Dermis blood vessel endothelial cell (primary cell): ENCODE measurements around the gene RSRC1. TPM values are rescaled to one million over a fixed set of nuclear protein-coding genes. Genes with fewer than 3 reads are reported as not detected.
"Not testable (repeated sequence)": the region's sequence is repeated elsewhere in the genome, so short reads cannot be mapped to it uniquely, and the experiment has no call there.

ENCODE experiments used
- DNase-seq: peaks from one replicate; pipeline ENCODE4 v3.0.0; 2010
- total RNA-seq: library from RNA; depleted of rRNA; stranded (reverse); fragments of >200 nt; gene quantifications from 2 replicates; pipeline ENCODE4 v1.2.3, GENCODE V29; 2014

Gene RSRC1
- total RNA-seq, 1 donor from 2014 or later: 35.7 TPM

GRCh38 chr3:158128755-158129154 is 18.9 kb downstream of the RSRC1 start:
- DNase-seq: no peak

- DNase-seq: no peak
These were observed 24.5 kb downstream of the RSRC1 start for GRCh38 chr3:158134363-158134762.

- no peak for DNase-seq
These were observed 30.5 kb downstream of the RSRC1 start for GRCh38 chr3:158140396-158140795.

GRCh38 chr3:158148218-158148617 is 38.3 kb downstream of the RSRC1 start:
- no peak for DNase-seq

GRCh38 chr3:158152186-158152585 is 42.3 kb downstream of the RSRC1 start:
- peak; percentile 51 for DNase-seq

- DNase-seq: no peak
These were observed 49.1 kb downstream of the RSRC1 start for GRCh38 chr3:158158969-158159368.

- no peak for DNase-seq
These were observed 49.8 kb downstream of the RSRC1 start for GRCh38 chr3:158159714-158160113.

- DNase-seq: no peak
These were observed 51.1 kb downstream of the RSRC1 start for GRCh38 chr3:158160958-158161357.

GRCh38 chr3:158165141-158165655 is 55.3 kb downstream of the RSRC1 start:
- DNase-seq: no peak

GRCh38 chr3:158165730-158166129 is 55.8 kb downstream of the RSRC1 start:
- DNase-seq: no peak

- no peak for DNase-seq
These were observed 56.3 kb downstream of the RSRC1 start for GRCh38 chr3:158166223-158166622.

GRCh38 chr3:158167737-158168557 is 58.1 kb downstream of the RSRC1 start:
- peak; percentile 76 for DNase-seq

- no peak for DNase-seq
These were observed 59.2 kb downstream of the RSRC1 start for GRCh38 chr3:158169091-158169491.

GRCh38 chr3:158181096-158181495 is 71.2 kb downstream of the RSRC1 start:
- no peak for DNase-seq

GRCh38 chr3:158185711-158186110 is 75.8 kb downstream of the RSRC1 start:
- no peak for DNase-seq

GRCh38 chr3:158200955-158201354 is 91.1 kb downstream of the RSRC1 start:
- DNase-seq: no peak

- DNase-seq: no peak
These were observed 95.4 kb downstream of the RSRC1 start for GRCh38 chr3:158205324-158205723.

GRCh38 chr3:158205994-158206393 is 96.1 kb downstream of the RSRC1 start:
- DNase-seq: no peak

- DNase-seq: no peak
These were observed 100.2 kb downstream of the RSRC1 start for GRCh38 chr3:158210067-158210466.

GRCh38 chr3:158213461-158213860 is 103.6 kb downstream of the RSRC1 start:
- no peak for DNase-seq

GRCh38 chr3:158217992-158218391 is 108.1 kb downstream of the RSRC1 start:
- DNase-seq: no peak

- no peak for DNase-seq
These were observed 110.7 kb downstream of the RSRC1 start for GRCh38 chr3:158220575-158220974.

- DNase-seq: no peak
These were observed 111.5 kb downstream of the RSRC1 start for GRCh38 chr3:158221426-158221825.

- DNase-seq: no peak
These were observed 116.5 kb downstream of the RSRC1 start for GRCh38 chr3:158226429-158226828.

GRCh38 chr3:158228942-158229341 is 119.1 kb downstream of the RSRC1 start:
- DNase-seq: not testable (repeated sequence)
